ENCODE measurements around the gene PTCH1.

DNA sequence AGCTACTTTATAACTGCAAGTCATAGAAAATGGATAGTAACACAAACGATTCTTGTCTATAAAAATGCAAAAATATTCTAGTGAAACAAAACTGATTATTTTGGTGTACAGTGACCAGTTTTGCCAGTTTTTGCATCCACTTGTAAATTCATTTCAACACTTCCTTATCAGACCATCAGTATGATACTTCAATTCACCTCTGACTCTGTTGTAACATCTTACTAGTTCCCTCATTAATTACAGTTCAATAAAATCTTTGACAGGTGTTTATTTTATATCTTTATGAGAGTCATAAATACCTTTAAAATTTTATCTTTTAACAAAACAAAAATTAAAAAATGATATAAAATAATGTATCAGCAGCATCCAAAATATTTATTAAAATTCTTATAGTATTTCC, 13.1 kb upstream of the PTCH1 start:
- TF ChIP-seq, protein P1, sequence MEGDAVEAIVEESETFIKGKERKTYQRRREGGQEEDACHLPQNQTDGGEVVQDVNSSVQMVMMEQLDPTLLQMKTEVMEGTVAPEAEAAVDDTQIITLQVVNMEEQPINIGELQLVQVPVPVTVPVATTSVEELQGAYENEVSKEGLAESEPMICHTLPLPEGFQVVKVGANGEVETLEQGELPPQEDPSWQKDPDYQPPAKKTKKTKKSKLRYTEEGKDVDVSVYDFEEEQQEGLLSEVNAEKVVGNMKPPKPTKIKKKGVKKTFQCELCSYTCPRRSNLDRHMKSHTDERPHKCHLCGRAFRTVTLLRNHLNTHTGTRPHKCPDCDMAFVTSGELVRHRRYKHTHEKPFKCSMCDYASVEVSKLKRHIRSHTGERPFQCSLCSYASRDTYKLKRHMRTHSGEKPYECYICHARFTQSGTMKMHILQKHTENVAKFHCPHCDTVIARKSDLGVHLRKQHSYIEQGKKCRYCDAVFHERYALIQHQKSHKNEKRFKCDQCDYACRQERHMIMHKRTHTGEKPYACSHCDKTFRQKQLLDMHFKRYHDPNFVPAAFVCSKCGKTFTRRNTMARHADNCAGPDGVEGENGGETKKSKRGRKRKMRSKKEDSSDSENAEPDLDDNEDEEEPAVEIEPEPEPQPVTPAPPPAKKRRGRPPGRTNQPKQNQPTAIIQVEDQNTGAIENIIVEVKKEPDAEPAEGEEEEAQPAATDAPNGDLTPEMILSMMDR (IDR thresholded peaks at IDR 0.05), result no peak
- TF ChIP-seq SIN3A (IDR thresholded peaks at IDR 0.05; ENCODE audit: borderline replicate concordance, insufficient read depth, low read depth, low read length) (no peak), POLR2AphosphoS5 (IDR thresholded peaks at IDR 0.05; ENCODE audit: low read depth, low read length) (no peak)

Measured in Panc1 (cell line).